ES-I3 (cell line): ENCODE results near the gene PDPK1.
A peak's percentile ranks its signal among the peaks of the same experiment; 100 is the strongest.

Experiments
- H3K36me3 ChIP-seq: 2 replicates; pipeline ENCODE4 v1.6.1; 2013; ENCODE audit warnings: mild to moderate bottlenecking, low read length, control low read depth, moderate library complexity; ENCODE audit not compliant: insufficient read depth
- H3K4me1 ChIP-seq: 2 replicates; pipeline ENCODE4 v1.6.1; 2013; ENCODE audit warnings: mild to moderate bottlenecking, control low read depth, low read length; ENCODE audit not compliant: insufficient read depth
- H3K9ac ChIP-seq: 2 replicates; pipeline ENCODE4 v1.6.1; 2013; ENCODE audit warnings: low read depth, mild to moderate bottlenecking, low read length, moderate library complexity
- H3K9me3 ChIP-seq: 2 replicates; pipeline ENCODE4 v1.6.1; 2013; ENCODE audit warnings: mild to moderate bottlenecking, low read length, moderate library complexity; ENCODE audit not compliant: control insufficient read depth, insufficient read depth

Gene PDPK1

GRCh38 chr16:2513405-2514332 lies 24.2 kb upstream of the PDPK1 start, which contains the start of gene ATP6V0C:
Gene ATP6V0C (plus strand): TSS chr16:2513952. CDS start chr16:2514104, 152 bp downstream.
- H3K9me3 ChIP-seq = no peaks in the 10 kb centered on the region
- H3K4me1 ChIP-seq = peaks cover 31% of the 10 kb centered on the region
- H3K9ac ChIP-seq = peak within 1 kb of the TSS; percentile 92
- no peaks in the 10 kb centered on the region for H3K36me3 ChIP-seq

- H3K36me3 ChIP-seq = no peaks in the 10 kb centered on the region
- H3K9ac ChIP-seq = peak overlapping the region; percentile 92
- H3K9me3 ChIP-seq = no peaks in the 10 kb centered on the region
- peaks cover 31% of the 10 kb centered on the region for H3K4me1 ChIP-seq
These were observed 23.3 kb upstream of the PDPK1 start for GRCh38 chr16:2514333-2515179.

GRCh38 chr16:2515180-2515851 lies 22.5 kb upstream of the PDPK1 start:
- Histone ChIP-seq H3K4me1 (peaks cover 31% of the 10 kb centered on the region), H3K9me3 (no peaks in the 10 kb centered on the region), H3K9ac (peak overlapping the region; percentile 92), H3K36me3 (no peaks in the 10 kb centered on the region)

- H3K4me1 ChIP-seq = peaks cover 25% of the 10 kb centered on the region
- H3K9me3 ChIP-seq = no peaks in the 10 kb centered on the region
- H3K36me3 ChIP-seq = no peaks in the 10 kb centered on the region
- H3K9ac ChIP-seq = no peak overlapping the region
These were observed 21.2 kb upstream of the PDPK1 start for GRCh38 chr16:2516391-2517240.

- H3K36me3 ChIP-seq = no peaks in the 10 kb centered on the region
- H3K4me1 ChIP-seq = 0 out of 2 replicates have a peak, but pooled peaks cover 12% of the 10 kb centered on the region
- H3K9ac ChIP-seq = no peak overlapping the region
- no peaks in the 10 kb centered on the region for H3K9me3 ChIP-seq
These were observed 19.7 kb upstream of the PDPK1 start for GRCh38 chr16:2517954-2518605.

GRCh38 chr16:2518823-2519710 lies 18.8 kb upstream of the PDPK1 start:
- Histone ChIP-seq H3K36me3 (no peaks in the 10 kb centered on the region), H3K9ac (no peak overlapping the region), H3K9me3 (no peaks in the 10 kb centered on the region), H3K4me1 (0 out of 2 replicates have a peak, but pooled peaks cover 12% of the 10 kb centered on the region)

- peaks cover 2% of the 10 kb centered on the region; the same call in 1 of the 2 replicates for H3K36me3 ChIP-seq
- no peak overlapping the region; the same call in 1 of the 2 replicates for H3K9ac ChIP-seq
- H3K9me3 ChIP-seq = no peaks in the 10 kb centered on the region
- 0 out of 2 replicates have a peak, but pooled peaks cover 12% of the 10 kb centered on the region for H3K4me1 ChIP-seq
These were observed 18.1 kb upstream of the PDPK1 start for GRCh38 chr16:2519711-2520080.

- Histone ChIP-seq H3K4me1 (0 out of 2 replicates have a peak, but pooled peaks cover 11% of the 10 kb centered on the region), H3K9me3 (no peaks in the 10 kb centered on the region), H3K9ac (peak within 1 kb of the TSS; percentile 68), H3K36me3 (peaks cover 2% of the 10 kb centered on the region; the same call in 1 of the 2 replicates)
These were observed 17.6 kb upstream of the PDPK1 start, which contains the start of gene AMDHD2 for GRCh38 chr16:2520097-2520783. Gene AMDHD2 (plus strand): TSS chr16:2520371. CDS start chr16:2520459, 88 bp downstream.

GRCh38 chr16:2520784-2521531 lies 16.9 kb upstream of the PDPK1 start:
- H3K4me1 ChIP-seq = 0 out of 2 replicates have a peak, but pooled peaks cover 4% of the 10 kb centered on the region
- H3K9me3 ChIP-seq = no peaks in the 10 kb centered on the region
- peak overlapping the region; percentile 68 for H3K9ac ChIP-seq
- peaks cover 2% of the 10 kb centered on the region; the same call in 1 of the 2 replicates for H3K36me3 ChIP-seq

- peaks cover 2% of the 10 kb centered on the region; the same call in 1 of the 2 replicates for H3K36me3 ChIP-seq
- no peaks in the 10 kb centered on the region for H3K9me3 ChIP-seq
- no peaks in the 10 kb centered on the region for H3K4me1 ChIP-seq
- H3K9ac ChIP-seq = no peak overlapping the region
These were observed 14.0 kb upstream of the PDPK1 start for GRCh38 chr16:2523801-2524231.

- H3K4me1 ChIP-seq = no peaks in the 10 kb centered on the region
- H3K9me3 ChIP-seq = no peaks in the 10 kb centered on the region
- H3K36me3 ChIP-seq = peaks cover 2% of the 10 kb centered on the region; the same call in 1 of the 2 replicates
- no peak overlapping the region for H3K9ac ChIP-seq
These were observed 13.4 kb upstream of the PDPK1 start for GRCh38 chr16:2524339-2524938.
